Heart left ventricle (tissue), 13 donors: ENCODE measurements around the gene DPH2.

Experiments used
- CTCF ChIP-seq, 12 donors: fragments of 200-600 bp; sonication (generic) in 4 of 12; IDR thresholded peaks; one replicate each; pipeline versions ENCODE4 v1.5.0 to v1.8.0; 2018 to 2022; ENCODE audit warnings: antibody characterized with exemption in 12 of 12, mild to moderate bottlenecking in 5 of 12
- POLR2A ChIP-seq, 2 donors: fragments of 450-650 bp; IDR thresholded peaks; one replicate each; pipeline ENCODE4 v1.6.1; 2017; ENCODE audit warnings: antibody characterized with exemption in 2 of 2, mild to moderate bottlenecking in 2 of 2, moderate library complexity in 2 of 2
- donor health status: ischemic (EF 13 %, LVEDD 7.1; RV severe dilation, severe dysfunction).
- donor health status: DM: no; HTN: yes; CAD: no.
- donor health status: DM: no; HTN: no; CAD: no.
- donor health status: ischemic (EF 25% LVEDD 6.9; RV normal size, moderate dysfunction).
- donor health status: ischemic (EF 25% LVEDD 5.7; RV mildly dilated, moderate dysfunction).
- donor health status: ischemic (EF 35%, LVEDD 5.7; RV mildly dilated, moderate dysfunction).
- donor health status: nonischemic (EF 11% LVEDD 7.7; RV severe dilation, severe dysfunction).
- donor health status: DM: yes; HTN: yes; CAD: no.
- donor health status: PGD.
- donor health status: ischemic (EF 29% LVEDD 5.4; RV normal size, mild dysfunction).
- donor health status: nonischemic (EF 23%, LVEDD 6.1; RV moderate dilation, normal function).

GRCh38 chr1:43934101-43934985 is 35.5 kb upstream of the DPH2 start:
- TF ChIP-seq POLR2A (IDR thresholded peaks at IDR 0.05): no peak
- peak; percentile 77 to 88 (median 80) for TF ChIP-seq CTCF (IDR thresholded peaks at IDR 0.05)
